ENCODE measurements around the gene SLC30A1.
"Not testable (repeated sequence)": the region's sequence is repeated elsewhere in the genome, so short reads cannot be mapped to it uniquely, and the experiment has no call there.

The SLC30A1 gene

GRCh38 chr1:211583011-211583992 is 4.3 kb upstream of the SLC30A1 start:
- no peak for DNase-seq (ENCODE audit: low spot score)

DNA sequence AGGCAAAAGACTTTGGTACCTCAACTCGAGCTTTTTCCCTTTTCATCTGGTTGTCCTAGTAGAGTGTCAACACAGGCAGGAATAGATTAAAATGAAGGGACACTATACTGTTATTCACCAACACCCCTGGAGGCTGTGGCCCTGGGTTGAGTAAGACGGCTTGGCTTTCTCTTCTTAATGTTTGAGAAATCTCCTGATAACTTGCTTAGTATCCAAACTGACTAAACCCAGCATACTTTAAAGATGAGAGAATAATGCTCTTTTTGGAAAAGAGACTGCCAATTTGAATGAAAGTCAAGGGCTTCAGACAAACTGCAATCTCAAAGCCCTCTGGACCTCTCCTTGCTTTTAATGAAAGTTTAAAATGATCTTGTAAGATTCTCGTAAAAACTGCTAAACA is 2.6 kb upstream of the SLC30A1 start:
- no peak for DNase-seq (ENCODE audit: low spot score)

DNA sequence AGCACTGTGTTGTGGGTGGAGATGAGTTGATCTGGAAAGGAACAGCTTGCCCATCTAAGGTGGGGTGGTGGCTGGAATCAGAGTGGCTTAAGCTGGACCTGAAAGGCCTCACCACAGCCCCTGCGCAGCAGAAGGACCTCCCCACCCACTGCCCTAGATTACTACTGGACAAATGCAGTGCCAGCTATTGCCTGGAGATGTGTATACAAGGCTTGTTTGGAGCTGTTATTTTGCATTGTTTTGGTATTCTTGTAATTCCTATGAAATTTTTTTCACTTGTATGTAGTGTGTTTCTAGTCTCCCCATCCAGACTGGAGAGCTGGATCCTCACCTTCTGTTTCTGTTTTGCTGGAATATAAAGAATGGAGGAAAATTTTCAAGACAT is 1.3 kb upstream of the SLC30A1 start:
- no peak for DNase-seq (ENCODE audit: low spot score)

GRCh38 chr1:211579440-211580302 is 710 bp upstream of the SLC30A1 start:
- DNase-seq (ENCODE audit: low spot score), result peak; percentile 29

DNA sequence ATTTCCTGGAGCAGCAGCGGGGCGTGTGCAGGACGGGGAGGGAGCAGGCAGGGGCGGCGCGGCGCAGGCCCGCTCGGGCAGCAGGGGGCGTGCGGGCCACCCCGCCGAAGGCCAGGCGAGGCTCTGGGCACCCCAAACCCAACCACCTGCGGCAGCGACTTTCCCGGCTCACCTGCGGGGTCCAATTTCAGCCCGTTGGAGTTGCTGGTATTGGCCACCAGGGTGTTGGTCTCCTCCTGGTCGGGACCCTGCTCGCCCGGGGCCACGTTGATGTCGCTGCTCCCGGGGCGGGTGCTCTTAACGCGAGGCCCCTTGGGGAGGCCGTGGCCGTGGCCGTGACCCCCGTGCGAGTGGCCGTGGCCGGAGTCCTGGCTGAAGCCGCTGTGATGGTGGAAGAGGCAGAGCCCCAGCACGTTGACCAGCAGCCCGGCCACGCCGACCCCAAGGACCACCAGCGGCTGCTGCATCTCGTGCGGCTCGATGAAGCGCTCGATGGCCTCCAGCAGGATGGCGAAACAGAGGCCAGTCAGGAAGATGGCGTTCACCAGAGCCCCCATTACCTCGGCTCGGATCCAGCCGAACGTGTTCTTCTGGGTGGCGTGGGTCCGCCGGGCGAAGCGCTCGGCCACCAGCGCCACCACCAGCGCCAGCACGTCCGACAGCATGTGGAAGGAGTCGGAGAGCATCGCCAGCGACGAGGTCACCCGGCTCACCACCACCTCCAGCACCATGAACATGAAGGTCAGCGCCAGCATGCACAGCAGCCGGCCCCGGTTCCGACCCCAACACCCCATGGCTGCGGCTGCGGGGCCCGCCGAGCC is 932 bp downstream of the SLC30A1 start:
- peak; percentile 55 for DNase-seq (ENCODE audit: low spot score)

DNA sequence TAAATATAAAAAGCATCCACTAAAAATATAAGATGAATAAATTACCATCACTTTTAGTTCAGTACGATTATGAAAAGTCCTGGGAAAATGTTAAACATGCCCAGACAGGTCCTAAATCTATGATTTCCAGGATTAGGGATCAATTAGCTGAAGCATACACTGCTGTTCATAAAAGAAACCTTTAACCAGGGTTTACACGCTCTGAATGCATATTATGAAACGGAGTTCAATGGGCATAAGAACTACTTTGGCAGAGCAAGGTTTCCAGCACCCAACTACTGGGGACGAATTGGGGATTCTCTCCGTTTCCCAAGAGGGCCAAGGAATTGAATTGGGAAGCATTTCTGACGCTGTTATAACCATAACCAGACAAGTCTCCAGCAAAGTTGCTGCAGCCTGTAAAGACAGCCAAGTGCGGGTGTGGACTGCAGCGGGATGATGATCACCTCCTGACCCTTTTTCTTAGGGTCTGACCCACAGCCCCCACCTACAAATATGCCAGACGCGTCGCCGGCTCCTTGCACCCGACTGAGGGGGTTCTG is 1.6 kb downstream of the SLC30A1 start:
- DNase-seq (ENCODE audit: low spot score), result no peak

DNA sequence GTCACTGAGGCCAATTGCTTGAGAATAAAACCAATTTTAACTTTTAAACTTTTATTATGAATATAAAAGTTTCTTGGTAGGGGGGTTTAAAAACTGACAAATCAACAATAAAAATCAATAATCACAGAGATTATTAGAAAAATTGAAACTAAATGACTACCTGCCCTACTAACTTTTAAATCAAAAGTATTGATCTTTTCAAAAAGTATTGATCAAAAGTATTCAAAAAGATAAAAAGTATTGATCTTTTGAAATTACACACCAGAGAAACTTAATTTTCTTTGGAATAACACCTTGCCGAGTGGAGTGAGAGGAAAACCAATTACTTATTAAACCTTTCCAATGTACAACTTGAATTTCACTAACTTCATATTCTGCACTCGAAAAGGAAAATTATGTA is 2.2 kb downstream of the SLC30A1 start:
- no peak for DNase-seq (ENCODE audit: low spot score)

GRCh38 chr1:211574705-211575104 is 4.3 kb downstream of the SLC30A1 start:
- DNase-seq (ENCODE audit: low spot score), result peak; percentile 47

DNA sequence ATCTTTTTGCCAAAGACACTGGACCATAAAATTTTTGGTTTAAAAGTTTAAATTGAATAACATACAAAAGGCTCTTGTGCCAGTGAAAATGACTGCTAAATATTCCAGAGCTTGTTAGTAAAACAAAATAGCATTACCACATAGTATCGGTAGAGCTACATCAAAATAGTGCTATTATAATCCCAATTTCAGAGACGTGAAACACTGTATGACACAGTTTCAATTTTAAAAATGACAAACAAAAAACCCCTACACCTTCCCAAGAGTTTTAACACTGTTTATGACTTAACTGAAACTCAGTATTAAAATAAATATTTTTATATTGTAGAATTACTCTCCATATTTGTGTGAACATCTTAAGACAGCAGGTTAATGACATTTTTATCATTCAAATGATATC is 7.0 kb downstream of the SLC30A1 start:
- DNase-seq (ENCODE audit: low spot score), result no peak

- not testable (repeated sequence) for DNase-seq (ENCODE audit: low spot score)
Measured at GRCh38 chr1:211570378-211570777, 8.6 kb downstream of the SLC30A1 start.

GRCh38 chr1:211566431-211567025 is 12.4 kb downstream of the SLC30A1 start:
- DNase-seq (ENCODE audit: low spot score), result no peak

GRCh38 chr1:211564084-211564483 is 14.9 kb downstream of the SLC30A1 start:
- DNase-seq (ENCODE audit: low spot score), result no peak

DNA sequence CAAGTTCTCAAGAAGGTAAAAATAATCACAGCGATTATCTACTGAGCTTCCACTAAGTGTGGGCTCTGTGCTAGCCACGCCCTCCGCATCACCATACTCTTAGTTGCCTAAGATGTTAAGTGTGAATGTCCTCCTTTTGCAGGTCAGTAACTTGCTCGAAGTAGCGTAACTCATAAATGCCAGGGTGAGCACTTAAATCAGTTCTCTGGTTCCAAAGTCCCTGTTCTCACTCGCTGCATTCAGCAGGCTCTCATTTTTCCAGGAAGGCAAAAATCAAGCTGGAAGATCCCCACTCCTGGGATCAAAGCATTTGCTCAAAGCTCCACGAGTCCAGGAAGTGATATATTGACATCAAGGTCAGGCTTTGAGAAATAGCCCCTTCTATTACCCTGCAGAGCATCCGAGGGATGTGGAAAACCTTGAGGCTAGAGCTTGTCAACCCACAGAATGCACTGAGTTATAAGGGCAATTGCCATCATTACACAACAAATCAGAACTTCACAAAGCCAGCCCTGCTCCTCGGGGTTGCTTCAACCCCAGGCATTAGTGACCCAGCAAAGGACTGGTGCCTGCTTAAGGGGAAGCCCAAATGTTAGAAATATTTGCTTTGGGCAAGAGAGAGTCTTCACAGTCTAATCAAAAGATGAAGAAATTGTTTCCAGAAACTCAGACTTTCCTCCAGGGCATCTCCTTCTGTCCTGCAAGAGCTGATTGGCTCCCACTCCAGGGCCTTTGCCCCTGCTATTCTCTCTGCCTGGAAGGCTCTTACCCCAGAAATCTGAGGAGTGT is 19.5 kb downstream of the SLC30A1 start:
- DNase-seq (ENCODE audit: low spot score), result no peak

GRCh38 chr1:211557894-211558625 is 20.9 kb downstream of the SLC30A1 start:
- no peak for DNase-seq (ENCODE audit: low spot score)

DNA sequence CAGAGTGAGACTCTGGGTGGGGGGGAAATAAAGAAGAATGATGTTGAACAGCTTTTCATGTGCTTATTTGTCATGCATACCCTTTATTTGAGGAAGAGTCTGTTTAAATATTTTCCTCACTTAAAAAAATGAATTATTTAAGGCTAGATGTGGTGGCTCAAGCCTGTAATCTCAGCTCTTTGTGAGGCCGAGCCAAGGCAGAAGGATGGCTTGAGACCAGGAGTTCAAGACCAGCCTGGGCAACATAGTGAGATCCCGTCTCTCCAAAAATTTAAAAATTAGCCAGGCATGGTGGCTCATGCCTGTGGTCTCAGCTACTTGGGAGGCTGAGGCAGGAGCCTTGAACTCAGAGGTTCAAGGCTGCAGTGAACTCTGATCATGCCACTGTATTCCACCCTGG is 25.4 kb downstream of the SLC30A1 start:
- DNase-seq (ENCODE audit: low spot score), result no peak

GRCh38 chr1:211551638-211552460 is 27.1 kb downstream of the SLC30A1 start:
- no peak for DNase-seq (ENCODE audit: low spot score)

DNA sequence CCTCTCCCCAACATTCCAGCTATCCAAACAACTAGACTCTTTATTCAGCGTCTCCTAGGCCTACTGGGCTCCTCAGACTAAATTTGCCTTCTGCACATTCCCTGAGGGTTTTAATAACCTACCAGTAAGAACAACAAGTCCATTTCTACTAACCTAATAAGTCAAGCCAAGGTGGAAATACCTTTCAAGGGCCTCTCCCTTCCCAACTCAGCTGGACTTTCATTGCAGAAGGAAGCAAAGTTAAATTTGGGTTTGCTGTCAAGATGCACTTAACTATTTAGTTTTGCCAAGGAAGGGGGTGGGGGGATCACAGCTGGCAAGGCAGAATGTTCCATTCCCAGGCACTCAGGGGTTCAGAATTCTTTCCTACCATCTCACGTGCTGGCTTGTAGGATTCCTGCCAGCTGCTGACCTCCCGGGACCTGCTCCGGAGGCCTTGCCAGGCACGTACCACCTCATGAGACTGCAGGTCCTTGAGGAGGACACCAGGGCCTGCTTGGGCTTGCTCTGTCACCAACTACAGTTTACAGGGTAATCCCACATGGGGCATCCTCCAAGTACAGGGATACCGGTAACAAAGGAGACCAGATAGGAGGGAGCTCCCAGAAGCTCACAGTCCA is 29.8 kb downstream of the SLC30A1 start:
- no peak for DNase-seq (ENCODE audit: low spot score)

- no peak for DNase-seq (ENCODE audit: low spot score)
Measured at GRCh38 chr1:211548321-211549091, 30.5 kb downstream of the SLC30A1 start.
